HUES64 (cell line): Measurements from ENCODE around the gene PLS3.
A peak's percentile ranks its signal among the peaks of the same experiment; 100 is the strongest.

Experiments used
- H3K27ac ChIP-seq: 2 replicates; pipeline ENCODE4 v1.7.0; 2013; ENCODE audit warnings: low read depth, low read length, inconsistent platforms
- H3K27me3 ChIP-seq: 2 replicates; pipeline ENCODE4 v1.6.1; 2013; ENCODE audit warnings: mild to moderate bottlenecking, low read length; ENCODE audit not compliant: insufficient read depth
- H3K36me3 ChIP-seq: 2 replicates; pipeline ENCODE4 v1.6.1; 2013; ENCODE audit warnings: mild to moderate bottlenecking, low read length; ENCODE audit not compliant: insufficient read depth
- H3K4me1 ChIP-seq: 2 replicates; pipeline ENCODE4 v1.6.1; 2013; ENCODE audit warnings: mild to moderate bottlenecking, low read length, moderate library complexity; ENCODE audit not compliant: insufficient read depth
- H3K4me3 ChIP-seq: 2 replicates; pipeline ENCODE4 v1.5.1; 2013; ENCODE audit warnings: mild to moderate bottlenecking, low read length, moderate library complexity
- H3K9ac ChIP-seq: 2 replicates; pipeline ENCODE4 v1.6.1; 2013; ENCODE audit warnings: mild to moderate bottlenecking, low read depth, low read length
- H3K9me3 ChIP-seq: 2 replicates; pipeline ENCODE4 v1.6.1; 2013; ENCODE audit warnings: low read depth, low read length; ENCODE audit not compliant: insufficient read depth
- WGBS: fragments of 150-250, 120-280 bp; methylation state at CpG from one replicate; pipeline ENCODE4 v1.1.7; 2013; ENCODE audit warnings: missing lambda C conversion rate; 5-methylcytosine and 5-hydroxymethylcytosine counted together

The PLS3 gene

GRCh38 chrX:115649461-115650063 is 88.6 kb downstream of the PLS3 start:
- H3K27ac ChIP-seq = peak overlapping the region; percentile 97
- peak overlapping the region; percentile 47; the same call in 1 of the 2 replicates for H3K9ac ChIP-seq
- H3K36me3 ChIP-seq = peaks cover 52% of the 10 kb centered on the region
- no peaks in the 10 kb centered on the region for H3K27me3 ChIP-seq
- H3K4me1 ChIP-seq = peaks cover 19% of the 10 kb centered on the region
- WGBS = 80% methylated on average over 5 of the region's 5 CpGs
- H3K9me3 ChIP-seq = no peaks in the 10 kb centered on the region
- H3K4me3 ChIP-seq = no peak overlapping the region

- Histone ChIP-seq H3K9me3 (no peaks in the 10 kb centered on the region), H3K36me3 (peaks cover 44% of the 10 kb centered on the region), H3K9ac (peak overlapping the region; percentile 68), H3K4me1 (peaks cover 19% of the 10 kb centered on the region), H3K27ac (peak overlapping the region; percentile 97), H3K27me3 (no peaks in the 10 kb centered on the region), H3K4me3 (peak overlapping the region; percentile 31; the same call in 1 of the 2 replicates)
Observed at GRCh38 chrX:115650449-115650848, 89.5 kb downstream of the PLS3 start.

- no peaks in the 10 kb centered on the region for H3K9me3 ChIP-seq
- peak overlapping the region; percentile 97 for H3K27ac ChIP-seq
- peaks cover 19% of the 10 kb centered on the region for H3K4me1 ChIP-seq
- H3K4me3 ChIP-seq = peak overlapping the region; percentile 31; the same call in 1 of the 2 replicates
- H3K9ac ChIP-seq = peak overlapping the region; percentile 68
- H3K27me3 ChIP-seq = no peaks in the 10 kb centered on the region
- H3K36me3 ChIP-seq = peaks cover 39% of the 10 kb centered on the region
- WGBS = 0% methylated on average over 2 of the region's 2 CpGs
Observed at GRCh38 chrX:115650916-115651315, 89.9 kb downstream of the PLS3 start.

- Histone ChIP-seq H3K36me3 (peaks cover 28% of the 10 kb centered on the region), H3K9ac (no peak overlapping the region)
- 97% methylated on average over 5 of the region's 5 CpGs for WGBS
Observed at GRCh38 chrX:115652221-115652620, 91.2 kb downstream of the PLS3 start.

GRCh38 chrX:115665122-115665521 is 104.1 kb downstream of the PLS3 start:
- Histone ChIP-seq H3K36me3 (no peaks in the 10 kb centered on the region), H3K4me1 (no peaks in the 10 kb centered on the region), H3K27me3 (no peaks in the 10 kb centered on the region), H3K27ac (no peak overlapping the region), H3K9ac (no peak overlapping the region), H3K9me3 (no peaks in the 10 kb centered on the region), H3K4me3 (no peak overlapping the region)
- 98% methylated on average over 9 of the region's 9 CpGs for WGBS

More at GRCh38 chrX:115652221-115652620, 91.2 kb downstream of the PLS3 start:
- H3K27ac ChIP-seq = no peak overlapping the region
- H3K9me3 ChIP-seq = no peaks in the 10 kb centered on the region
- no peaks in the 10 kb centered on the region for H3K27me3 ChIP-seq
- H3K4me1 ChIP-seq = peaks cover 19% of the 10 kb centered on the region
- no peak overlapping the region for H3K4me3 ChIP-seq

- peaks cover 5% of the 10 kb centered on the region; the same call in 1 of the 2 replicates for H3K4me1 ChIP-seq
Observed at GRCh38 chrX:115679460-115679859, 118.5 kb downstream of the PLS3 start.

GRCh38 chrX:115687595-115687994 is 126.6 kb downstream of the PLS3 start:
- WGBS = 8% methylated on average over 1 of the region's 4 CpGs
- H3K4me1 ChIP-seq = peaks cover 23% of the 10 kb centered on the region
- peak overlapping the region; percentile 44; the same call in 1 of the 2 replicates for H3K9ac ChIP-seq
- H3K27ac ChIP-seq = peak overlapping the region; percentile 90
- H3K36me3 ChIP-seq = no peaks in the 10 kb centered on the region
- no peaks in the 10 kb centered on the region for H3K9me3 ChIP-seq
- H3K4me3 ChIP-seq = no peak overlapping the region
- no peaks in the 10 kb centered on the region for H3K27me3 ChIP-seq

More at GRCh38 chrX:115679460-115679859, 118.5 kb downstream of the PLS3 start:
- 11% methylated on average over 3 of the region's 7 CpGs for WGBS
- Histone ChIP-seq H3K9ac (no peak overlapping the region), H3K9me3 (no peaks in the 10 kb centered on the region), H3K27ac (peak overlapping the region; percentile 62; the same call in 1 of the 2 replicates), H3K36me3 (no peaks in the 10 kb centered on the region), H3K4me3 (no peak overlapping the region), H3K27me3 (no peaks in the 10 kb centered on the region)

- no peaks in the 10 kb centered on the region for H3K27me3 ChIP-seq
- no peaks in the 10 kb centered on the region for H3K9me3 ChIP-seq
- no peaks in the 10 kb centered on the region for H3K36me3 ChIP-seq
- 63% methylated on average over 4 of the region's 4 CpGs for WGBS
- H3K4me3 ChIP-seq = no peak overlapping the region
- peak overlapping the region; percentile 94 for H3K27ac ChIP-seq
- peaks cover 32% of the 10 kb centered on the region for H3K4me1 ChIP-seq
- peak overlapping the region; percentile 82 for H3K9ac ChIP-seq
Observed at GRCh38 chrX:115689931-115690330, 129.0 kb downstream of the PLS3 start.

- Histone ChIP-seq H3K4me3 (no peak overlapping the region), H3K27ac (peak overlapping the region; percentile 94), H3K4me1 (peaks cover 38% of the 10 kb centered on the region), H3K9me3 (no peaks in the 10 kb centered on the region), H3K27me3 (no peaks in the 10 kb centered on the region), H3K9ac (peak overlapping the region; percentile 82), H3K36me3 (no peaks in the 10 kb centered on the region)
- WGBS = 30% methylated on average over 4 of the region's 4 CpGs
Observed at GRCh38 chrX:115690511-115691216, 129.7 kb downstream of the PLS3 start.

GRCh38 chrX:115693476-115693875 is 132.5 kb downstream of the PLS3 start:
- H3K36me3 ChIP-seq = no peaks in the 10 kb centered on the region
- H3K9me3 ChIP-seq = no peaks in the 10 kb centered on the region
- H3K4me1 ChIP-seq = peaks cover 30% of the 10 kb centered on the region
- peak overlapping the region; percentile 70 for H3K9ac ChIP-seq
- H3K27ac ChIP-seq = peak overlapping the region; percentile 92; the same call in 1 of the 2 replicates
- no peak overlapping the region for H3K4me3 ChIP-seq
- 22% methylated on average over 4 of the region's 6 CpGs for WGBS
- H3K27me3 ChIP-seq = no peaks in the 10 kb centered on the region

GRCh38 chrX:115694028-115694427 is 133.1 kb downstream of the PLS3 start:
- H3K4me3 ChIP-seq = no peak overlapping the region
- H3K27me3 ChIP-seq = no peaks in the 10 kb centered on the region
- peaks cover 30% of the 10 kb centered on the region for H3K4me1 ChIP-seq
- WGBS = 16% methylated on average over 6 of the region's 6 CpGs
- H3K9ac ChIP-seq = peak overlapping the region; percentile 70
- no peaks in the 10 kb centered on the region for H3K9me3 ChIP-seq
- no peaks in the 10 kb centered on the region for H3K36me3 ChIP-seq
- peak overlapping the region; percentile 92 for H3K27ac ChIP-seq
